Peyer's patch (tissue), 4 donors: ENCODE measurements around the gene MXRA8.

ENCODE experiments used
- CTCF ChIP-seq, 6 experiments: fragments of 450-650 bp in 4 of 6; fragments of 200-600 bp in 2 of 6; sonication (generic) in 1 of 6; IDR thresholded peaks; one replicate each; pipeline ENCODE4 v1.5.1; 2017 to 2019; ENCODE audit warnings: antibody characterized with exemption in 6 of 6, mild to moderate bottlenecking in 3 of 6, moderate library complexity in 1 of 6
- POLR2A ChIP-seq, 2 donors: fragments of 450-650 bp; IDR thresholded peaks; one replicate each; pipeline ENCODE4 v1.5.1; 2017; ENCODE audit warnings: antibody characterized with exemption in 2 of 2, mild to moderate bottlenecking in 2 of 2, moderate library complexity in 2 of 2

- TF ChIP-seq POLR2A (IDR thresholded peaks at IDR 0.05) = no peak
- no peak for TF ChIP-seq CTCF (IDR thresholded peaks at IDR 0.05)
Measured at GRCh38 chr1:1352786-1353388, 5.5 kb downstream of the MXRA8 start.
